Neural cell (in vitro differentiated cells): ENCODE measurements around the gene CCDC33. TPM values are rescaled to one million over a fixed set of nuclear protein-coding genes. Genes with fewer than 3 reads are reported as not detected.

Experiments
- H2AFZ ChIP-seq: fragments of 200-600, 300-800 bp; sonication (generic), shearing (Covaris generic); 2 replicates; pipeline ENCODE4 v1.6.0; 2014; ENCODE audit warnings: low read depth, mild to moderate bottlenecking, antibody characterized with exemption, low read length, moderate library complexity
- H3F3A ChIP-seq: fragments of 200-600 bp; shearing (Covaris generic); 2 replicates; pipeline ENCODE4 v1.6.1; 2016; ENCODE audit warnings: mild to moderate bottlenecking, moderate library complexity, mixed read lengths, antibody characterized with exemption, low read length; ENCODE audit not compliant: insufficient read depth, poor library complexity, severe bottlenecking
- H3K27ac ChIP-seq: fragments of 200-600, 300-800 bp; sonication (generic), shearing (Covaris generic); 2 replicates; pipeline ENCODE4 v1.5.1; 2014; ENCODE audit warnings: mild to moderate bottlenecking, low read length, moderate library complexity
- H3K27me3 ChIP-seq: fragments of 300-800, 200-600 bp; sonication (generic), shearing (Covaris generic); 2 replicates; pipeline ENCODE4 v1.6.0; 2014; ENCODE audit warnings: mild to moderate bottlenecking, low read depth, low read length, moderate library complexity; ENCODE audit not compliant: insufficient read depth
- H3K36me3 ChIP-seq: fragments of 300-800, 200-600 bp; sonication (generic), shearing (Covaris generic); 2 replicates; pipeline ENCODE4 v1.5.1; 2014; ENCODE audit warnings: mild to moderate bottlenecking, antibody characterized with exemption, low read length, moderate library complexity; ENCODE audit not compliant: insufficient read depth
- H3K4me2 ChIP-seq: fragments of 300-800, 200-600 bp; sonication (generic), shearing (Covaris generic); 2 replicates; pipeline ENCODE4 v1.6.0; 2014; ENCODE audit warnings: mild to moderate bottlenecking, low read length
- H3K4me3 ChIP-seq: fragments of 300-800, 200-600 bp; sonication (generic), shearing (Covaris generic); 2 replicates; pipeline ENCODE4 v1.5.1; 2014; ENCODE audit warnings: mild to moderate bottlenecking, low read length, moderate library complexity
- H3K79me2 ChIP-seq: fragments of 200-600 bp; shearing (Covaris generic); replicated peaks from 2 replicates; pipeline ENCODE4 v1.6.0; 2014; ENCODE audit warnings: mild to moderate bottlenecking, low read length, moderate library complexity; ENCODE audit not compliant: insufficient read depth
- H3K9ac ChIP-seq: fragments of 300-800, 200-600 bp; sonication (generic), shearing (Covaris generic); 2 replicates; pipeline ENCODE4 v1.6.1; 2016; ENCODE audit warnings: mild to moderate bottlenecking, low read length, mixed read lengths
- H3K9me2 ChIP-seq: fragments of 200-600 bp; shearing (Covaris generic); 2 replicates; pipeline ENCODE4 v1.6.1; 2016; ENCODE audit warnings: mild to moderate bottlenecking, low read length, mixed read lengths; ENCODE audit not compliant: insufficient read depth
- H3K9me3 ChIP-seq: fragments of 200-600, 300-800 bp; sonication (generic), shearing (Covaris generic); 2 replicates; pipeline ENCODE4 v1.6.1; 2016; ENCODE audit warnings: mild to moderate bottlenecking, mixed run types, low read length, moderate library complexity, mixed read lengths
- H4K20me1 ChIP-seq: fragments of 200-600 bp; shearing (Covaris generic); 2 replicates; pipeline ENCODE4 v1.6.1; 2016; ENCODE audit warnings: mild to moderate bottlenecking, mixed run types; ENCODE audit not compliant: insufficient read depth
- EZH2 ChIP-seq: fragments of 200-600, 300-800 bp; shearing (Covaris generic), sonication (generic); IDR thresholded peaks from 2 replicates; pipeline ENCODE4 v1.6.1; 2014; ENCODE audit warnings: antibody characterized with exemption, low read length, borderline replicate concordance, mild to moderate bottlenecking; ENCODE audit not compliant: insufficient read depth, poor library complexity, severe bottlenecking
- POLR2AphosphoS5 ChIP-seq: IDR thresholded peaks from 2 replicates; pipeline ENCODE4 v1.6.1; 2012
- RAD21 ChIP-seq: fragments of 450-650 bp; conservative IDR thresholded peaks from 2 replicates; pipeline ENCODE4 v1.6.1; 2014; ENCODE audit warnings: antibody characterized with exemption, mild to moderate bottlenecking, moderate library complexity
- SMC3 ChIP-seq: fragments of 450-650 bp; conservative IDR thresholded peaks from 2 replicates; pipeline ENCODE4 v1.6.1; 2014; ENCODE audit warnings: antibody characterized with exemption, mild to moderate bottlenecking, moderate library complexity; ENCODE audit not compliant: poor library complexity
- polyA plus RNA-seq: library from polyadenylated mRNA; depleted of rRNA; stranded (reverse); fragments of >200 nt; gene quantifications from 2 replicates; pipeline ENCODE4 v1.2.3, GENCODE V29; 2014
- TF ChIP-seq, protein P1 (sequence below): fragments of 450-650 bp; IDR thresholded peaks from 2 replicates; pipeline ENCODE4 v1.5.1; 2014; ENCODE audit warnings: antibody characterized with exemption, mild to moderate bottlenecking, moderate library complexity; ENCODE audit not compliant: poor library complexity, severe bottlenecking
- TF ChIP-seq, protein P2 (sequence below): IDR thresholded peaks from 2 replicates; pipeline ENCODE4 v1.6.1; 2012; ENCODE audit warnings: borderline replicate concordance

CCDC33 gene
- polyA plus RNA-seq, 1 donor from 2014 or later: 1.4 TPM

GRCh38 chr15:74264081-74264501 lies 28.0 kb downstream of the CCDC33 start:
- H3K9me3 ChIP-seq: no peaks in the 10 kb centered on the region
- H3F3A ChIP-seq: peaks cover 4% of the 10 kb centered on the region
- TF ChIP-seq EZH2 (no peak), POLR2AphosphoS5 (peak; percentile 71)
- no peaks in the 10 kb centered on the region for H3K36me3 ChIP-seq
- H3K9ac ChIP-seq: peak overlapping the region; percentile 76
- no peaks in the 10 kb centered on the region for H3K9me2 ChIP-seq
- H3K4me2 ChIP-seq: peak overlapping the region; percentile 31
- no peak overlapping the region for H2AFZ ChIP-seq
- H3K27ac ChIP-seq: peak overlapping the region; percentile 99
- peak overlapping the region; percentile 49 for H3K4me3 ChIP-seq
- no peaks in the 10 kb centered on the region for H3K79me2 ChIP-seq
- no peaks in the 10 kb centered on the region for H4K20me1 ChIP-seq
- H3K27me3 ChIP-seq: no peaks in the 10 kb centered on the region

GRCh38 chr15:74265046-74265639 lies 29.0 kb downstream of the CCDC33 start:
- Histone ChIP-seq H3K9ac (peak overlapping the region; percentile 76), H4K20me1 (no peaks in the 10 kb centered on the region), H3K36me3 (no peaks in the 10 kb centered on the region), H3K79me2 (no peaks in the 10 kb centered on the region), H3K9me2 (no peaks in the 10 kb centered on the region), H3K4me3 (no peak overlapping the region), H3K4me2 (no peak overlapping the region), H2AFZ (no peak overlapping the region), H3F3A (peaks cover 4% of the 10 kb centered on the region), H3K9me3 (no peaks in the 10 kb centered on the region), H3K27ac (peak overlapping the region; percentile 99), H3K27me3 (no peaks in the 10 kb centered on the region)
- TF ChIP-seq, protein P1, sequence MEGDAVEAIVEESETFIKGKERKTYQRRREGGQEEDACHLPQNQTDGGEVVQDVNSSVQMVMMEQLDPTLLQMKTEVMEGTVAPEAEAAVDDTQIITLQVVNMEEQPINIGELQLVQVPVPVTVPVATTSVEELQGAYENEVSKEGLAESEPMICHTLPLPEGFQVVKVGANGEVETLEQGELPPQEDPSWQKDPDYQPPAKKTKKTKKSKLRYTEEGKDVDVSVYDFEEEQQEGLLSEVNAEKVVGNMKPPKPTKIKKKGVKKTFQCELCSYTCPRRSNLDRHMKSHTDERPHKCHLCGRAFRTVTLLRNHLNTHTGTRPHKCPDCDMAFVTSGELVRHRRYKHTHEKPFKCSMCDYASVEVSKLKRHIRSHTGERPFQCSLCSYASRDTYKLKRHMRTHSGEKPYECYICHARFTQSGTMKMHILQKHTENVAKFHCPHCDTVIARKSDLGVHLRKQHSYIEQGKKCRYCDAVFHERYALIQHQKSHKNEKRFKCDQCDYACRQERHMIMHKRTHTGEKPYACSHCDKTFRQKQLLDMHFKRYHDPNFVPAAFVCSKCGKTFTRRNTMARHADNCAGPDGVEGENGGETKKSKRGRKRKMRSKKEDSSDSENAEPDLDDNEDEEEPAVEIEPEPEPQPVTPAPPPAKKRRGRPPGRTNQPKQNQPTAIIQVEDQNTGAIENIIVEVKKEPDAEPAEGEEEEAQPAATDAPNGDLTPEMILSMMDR: no peak
- TF ChIP-seq RAD21: no peak
- TF ChIP-seq, protein P2, sequence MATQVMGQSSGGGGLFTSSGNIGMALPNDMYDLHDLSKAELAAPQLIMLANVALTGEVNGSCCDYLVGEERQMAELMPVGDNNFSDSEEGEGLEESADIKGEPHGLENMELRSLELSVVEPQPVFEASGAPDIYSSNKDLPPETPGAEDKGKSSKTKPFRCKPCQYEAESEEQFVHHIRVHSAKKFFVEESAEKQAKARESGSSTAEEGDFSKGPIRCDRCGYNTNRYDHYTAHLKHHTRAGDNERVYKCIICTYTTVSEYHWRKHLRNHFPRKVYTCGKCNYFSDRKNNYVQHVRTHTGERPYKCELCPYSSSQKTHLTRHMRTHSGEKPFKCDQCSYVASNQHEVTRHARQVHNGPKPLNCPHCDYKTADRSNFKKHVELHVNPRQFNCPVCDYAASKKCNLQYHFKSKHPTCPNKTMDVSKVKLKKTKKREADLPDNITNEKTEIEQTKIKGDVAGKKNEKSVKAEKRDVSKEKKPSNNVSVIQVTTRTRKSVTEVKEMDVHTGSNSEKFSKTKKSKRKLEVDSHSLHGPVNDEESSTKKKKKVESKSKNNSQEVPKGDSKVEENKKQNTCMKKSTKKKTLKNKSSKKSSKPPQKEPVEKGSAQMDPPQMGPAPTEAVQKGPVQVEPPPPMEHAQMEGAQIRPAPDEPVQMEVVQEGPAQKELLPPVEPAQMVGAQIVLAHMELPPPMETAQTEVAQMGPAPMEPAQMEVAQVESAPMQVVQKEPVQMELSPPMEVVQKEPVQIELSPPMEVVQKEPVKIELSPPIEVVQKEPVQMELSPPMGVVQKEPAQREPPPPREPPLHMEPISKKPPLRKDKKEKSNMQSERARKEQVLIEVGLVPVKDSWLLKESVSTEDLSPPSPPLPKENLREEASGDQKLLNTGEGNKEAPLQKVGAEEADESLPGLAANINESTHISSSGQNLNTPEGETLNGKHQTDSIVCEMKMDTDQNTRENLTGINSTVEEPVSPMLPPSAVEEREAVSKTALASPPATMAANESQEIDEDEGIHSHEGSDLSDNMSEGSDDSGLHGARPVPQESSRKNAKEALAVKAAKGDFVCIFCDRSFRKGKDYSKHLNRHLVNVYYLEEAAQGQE: peak; percentile 72

- no peak overlapping the region for H3K4me3 ChIP-seq
- peaks cover 4% of the 10 kb centered on the region for H3F3A ChIP-seq
- no peaks in the 10 kb centered on the region for H3K79me2 ChIP-seq
- H4K20me1 ChIP-seq: no peaks in the 10 kb centered on the region
- TF ChIP-seq SMC3: no peak
- H3K9me3 ChIP-seq: no peaks in the 10 kb centered on the region
- H3K27me3 ChIP-seq: no peaks in the 10 kb centered on the region
- H3K36me3 ChIP-seq: no peaks in the 10 kb centered on the region
- H3K9ac ChIP-seq: no peak overlapping the region
- H2AFZ ChIP-seq: no peak overlapping the region
- no peaks in the 10 kb centered on the region for H3K9me2 ChIP-seq
- no peak overlapping the region for H3K27ac ChIP-seq
- H3K4me2 ChIP-seq: no peak overlapping the region
These were observed 31.9 kb downstream of the CCDC33 start for GRCh38 chr15:74268020-74268419.
